ENCODE measurements around the gene DHCR7. TPM values are rescaled to one million over a fixed set of nuclear protein-coding genes. Genes with fewer than 3 reads are reported as not detected.

DHCR7 gene
- total and polyA plus RNA-seq, 12 donors, result 31.8 to 904 (median 85.3) TPM

GRCh38 chr11:71470946-71471345 is 22.8 kb upstream of the DHCR7 start:
- H3K36me3 ChIP-seq (replicated peaks in 1 of 2), result peaks cover 0 to 40% of the 10 kb centered on the region in 2 donors
- no peak overlapping the region for H3K27ac ChIP-seq
- WGBS, 4 donors, result 71 to 85% (median 79%) methylated on average over 4 to 6 of the region's 6 CpGs
- DNase-seq, result no peak
- no peak for TF ChIP-seq POLR2A (IDR thresholded peaks at IDR 0.05)
- TF ChIP-seq, protein P1, sequence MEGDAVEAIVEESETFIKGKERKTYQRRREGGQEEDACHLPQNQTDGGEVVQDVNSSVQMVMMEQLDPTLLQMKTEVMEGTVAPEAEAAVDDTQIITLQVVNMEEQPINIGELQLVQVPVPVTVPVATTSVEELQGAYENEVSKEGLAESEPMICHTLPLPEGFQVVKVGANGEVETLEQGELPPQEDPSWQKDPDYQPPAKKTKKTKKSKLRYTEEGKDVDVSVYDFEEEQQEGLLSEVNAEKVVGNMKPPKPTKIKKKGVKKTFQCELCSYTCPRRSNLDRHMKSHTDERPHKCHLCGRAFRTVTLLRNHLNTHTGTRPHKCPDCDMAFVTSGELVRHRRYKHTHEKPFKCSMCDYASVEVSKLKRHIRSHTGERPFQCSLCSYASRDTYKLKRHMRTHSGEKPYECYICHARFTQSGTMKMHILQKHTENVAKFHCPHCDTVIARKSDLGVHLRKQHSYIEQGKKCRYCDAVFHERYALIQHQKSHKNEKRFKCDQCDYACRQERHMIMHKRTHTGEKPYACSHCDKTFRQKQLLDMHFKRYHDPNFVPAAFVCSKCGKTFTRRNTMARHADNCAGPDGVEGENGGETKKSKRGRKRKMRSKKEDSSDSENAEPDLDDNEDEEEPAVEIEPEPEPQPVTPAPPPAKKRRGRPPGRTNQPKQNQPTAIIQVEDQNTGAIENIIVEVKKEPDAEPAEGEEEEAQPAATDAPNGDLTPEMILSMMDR (IDR thresholded peaks at IDR 0.05), result no peak
- H3K4me3 ChIP-seq, result no peak overlapping the region
- H3K9me3 ChIP-seq (replicated peaks in 1 of 3), result no peaks in the 10 kb centered on the region
- H3K27me3 ChIP-seq, result no peaks in the 10 kb centered on the region
- H3K4me1 ChIP-seq (replicated peaks in 1 of 2), result no peaks in the 10 kb centered on the region
- intact Hi-C loops (cut with DNase I), result no loop called here

DNA sequence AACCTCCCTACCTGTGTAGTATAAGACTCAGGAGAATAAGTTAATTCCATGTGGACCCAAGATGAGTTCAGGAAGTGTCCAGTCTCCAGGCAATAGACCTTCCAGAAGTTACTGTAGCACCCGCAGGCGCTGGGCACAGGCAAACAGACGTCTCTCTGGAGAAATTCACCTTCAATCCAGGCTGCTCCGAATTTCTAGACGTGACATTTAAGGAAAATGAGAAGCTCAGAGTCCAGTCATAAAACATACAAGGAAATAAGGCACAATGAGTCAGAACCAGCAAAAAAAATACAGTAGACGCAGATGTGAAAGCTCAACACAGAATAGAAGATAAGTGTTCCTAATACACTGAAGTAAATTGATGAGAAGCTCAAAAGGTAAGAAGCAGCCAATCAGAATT is 19.0 kb upstream of the DHCR7 start:
- intact Hi-C loops (cut with DNase I), result no loop called here
- DNase-seq, result no peak
- WGBS, 4 donors, result 84 to 96% (median 92%) methylated on average over 6 of the region's 6 CpGs
- no peak overlapping the region for H3K27ac ChIP-seq
- TF ChIP-seq, protein P1 (IDR thresholded peaks at IDR 0.05), result no peak
- no peaks in the 10 kb centered on the region for H3K4me1 ChIP-seq (replicated peaks in 1 of 2)
- no peaks in the 10 kb centered on the region for H3K27me3 ChIP-seq
- no peak overlapping the region for H3K4me3 ChIP-seq
- H3K9me3 ChIP-seq (replicated peaks in 1 of 3), result no peaks in the 10 kb centered on the region
- peaks cover 0 to 9% of the 10 kb centered on the region in 2 donors for H3K36me3 ChIP-seq (replicated peaks in 1 of 2)

- Histone ChIP-seq H3K9me3 (replicated peaks in 1 of 3) (no peaks in the 10 kb centered on the region), H3K4me3 (no peak overlapping the region), H3K4me1 (replicated peaks in 1 of 2) (no peaks in the 10 kb centered on the region), H3K27ac (no peak overlapping the region), H3K36me3 (replicated peaks in 1 of 2) (peaks cover 0 to 11% of the 10 kb centered on the region in 2 donors), H3K27me3 (no peaks in the 10 kb centered on the region)
- WGBS, 4 donors, result 45 to 61% (median 50%) methylated on average over 9 of the region's 9 CpGs
- intact Hi-C loops (cut with DNase I), result no loop called here
- TF ChIP-seq, protein P1 (IDR thresholded peaks at IDR 0.05), result peak; percentile 11 to 63 (median 46)
- TF ChIP-seq POLR2A (IDR thresholded peaks at IDR 0.05), result no peak
- peak; percentile 56 to 80 (median 70) for DNase-seq
These were observed 18.2 kb upstream of the DHCR7 start for GRCh38 chr11:71466358-71466757.

GRCh38 chr11:71465054-71465453 is 16.9 kb upstream of the DHCR7 start:
- Histone ChIP-seq H3K27me3 (no peaks in the 10 kb centered on the region), H3K4me3 (no peak overlapping the region), H3K4me1 (replicated peaks in 1 of 2) (no peaks in the 10 kb centered on the region), H3K36me3 (replicated peaks in 1 of 2) (peaks cover 0 to 23% of the 10 kb centered on the region in 2 donors), H3K9me3 (replicated peaks in 1 of 3) (no peaks in the 10 kb centered on the region), H3K27ac (no peak overlapping the region)
- 90 to 95% (median 92%) methylated on average over 3 to 4 of the region's 4 CpGs for WGBS, 4 donors
- TF ChIP-seq, protein P1 (IDR thresholded peaks at IDR 0.05), result no peak
- no peak for TF ChIP-seq POLR2A (IDR thresholded peaks at IDR 0.05)
- DNase-seq, result no peak
- intact Hi-C loops (cut with DNase I), result no loop called here
